Measurements from ENCODE around the gene E2F1.

DNA sequence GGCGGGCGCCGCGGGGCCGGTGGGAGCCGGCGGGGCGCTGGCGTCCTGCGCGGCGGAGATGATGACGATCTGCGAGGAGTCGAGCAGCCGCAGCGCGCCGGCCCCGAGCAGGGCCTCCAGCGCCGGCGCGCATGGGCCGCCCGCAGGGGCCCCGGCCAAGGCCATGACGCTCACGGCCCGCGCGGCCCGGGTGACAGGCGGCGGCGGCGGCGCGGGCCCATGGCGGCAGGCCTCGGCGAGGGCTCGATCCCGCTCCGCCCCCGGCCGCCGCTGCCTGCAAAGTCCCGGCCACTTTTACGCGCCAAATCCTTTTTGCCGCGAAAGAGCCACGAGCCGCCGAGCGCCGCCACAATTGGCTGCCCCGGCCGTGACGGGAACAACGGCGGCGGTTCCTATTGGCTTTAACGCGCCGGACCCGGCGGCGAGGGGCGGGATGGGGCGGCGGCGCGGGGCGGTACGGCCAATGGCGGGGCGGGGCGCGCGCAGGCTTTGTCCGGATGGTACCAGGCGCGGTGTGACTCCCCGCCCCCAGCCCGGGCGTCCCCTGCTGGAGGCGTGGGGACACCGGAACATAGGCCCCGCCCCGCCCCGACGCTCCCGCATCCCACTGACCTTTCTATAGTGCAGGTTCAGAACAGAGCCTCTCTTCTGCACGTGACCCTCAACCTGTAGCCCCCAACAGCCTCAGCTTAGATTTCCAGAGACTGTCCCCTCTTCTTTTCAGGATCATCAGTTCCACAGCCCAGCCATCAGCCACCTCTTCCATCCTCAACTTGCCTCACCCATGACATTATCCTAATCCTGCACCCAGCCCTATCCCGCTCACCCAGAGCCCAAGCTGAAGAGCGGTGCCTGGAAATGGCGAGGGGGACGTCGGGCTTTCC is at the start of gene E2F1:
- TF ChIP-seq, protein P1, sequence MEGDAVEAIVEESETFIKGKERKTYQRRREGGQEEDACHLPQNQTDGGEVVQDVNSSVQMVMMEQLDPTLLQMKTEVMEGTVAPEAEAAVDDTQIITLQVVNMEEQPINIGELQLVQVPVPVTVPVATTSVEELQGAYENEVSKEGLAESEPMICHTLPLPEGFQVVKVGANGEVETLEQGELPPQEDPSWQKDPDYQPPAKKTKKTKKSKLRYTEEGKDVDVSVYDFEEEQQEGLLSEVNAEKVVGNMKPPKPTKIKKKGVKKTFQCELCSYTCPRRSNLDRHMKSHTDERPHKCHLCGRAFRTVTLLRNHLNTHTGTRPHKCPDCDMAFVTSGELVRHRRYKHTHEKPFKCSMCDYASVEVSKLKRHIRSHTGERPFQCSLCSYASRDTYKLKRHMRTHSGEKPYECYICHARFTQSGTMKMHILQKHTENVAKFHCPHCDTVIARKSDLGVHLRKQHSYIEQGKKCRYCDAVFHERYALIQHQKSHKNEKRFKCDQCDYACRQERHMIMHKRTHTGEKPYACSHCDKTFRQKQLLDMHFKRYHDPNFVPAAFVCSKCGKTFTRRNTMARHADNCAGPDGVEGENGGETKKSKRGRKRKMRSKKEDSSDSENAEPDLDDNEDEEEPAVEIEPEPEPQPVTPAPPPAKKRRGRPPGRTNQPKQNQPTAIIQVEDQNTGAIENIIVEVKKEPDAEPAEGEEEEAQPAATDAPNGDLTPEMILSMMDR (IDR thresholded peaks at IDR 0.05; ENCODE audit: low read depth, low read length, missing input control), result peak; percentile 31
- TF ChIP-seq YY1 (IDR thresholded peaks at IDR 0.05) (peak; percentile 22), TAF1 (conservative IDR thresholded peaks at IDR 0.05) (no peak), EGR1 (IDR thresholded peaks at IDR 0.05; ENCODE audit: low read depth in 2 of 2) (no peak), GABPA (IDR thresholded peaks at IDR 0.05 in 1 of 2, conservative IDR thresholded peaks at IDR 0.05 in 1 of 2) (no peak), JUND (IDR thresholded peaks at IDR 0.05) (no peak)
- TF ChIP-seq, protein P2, sequence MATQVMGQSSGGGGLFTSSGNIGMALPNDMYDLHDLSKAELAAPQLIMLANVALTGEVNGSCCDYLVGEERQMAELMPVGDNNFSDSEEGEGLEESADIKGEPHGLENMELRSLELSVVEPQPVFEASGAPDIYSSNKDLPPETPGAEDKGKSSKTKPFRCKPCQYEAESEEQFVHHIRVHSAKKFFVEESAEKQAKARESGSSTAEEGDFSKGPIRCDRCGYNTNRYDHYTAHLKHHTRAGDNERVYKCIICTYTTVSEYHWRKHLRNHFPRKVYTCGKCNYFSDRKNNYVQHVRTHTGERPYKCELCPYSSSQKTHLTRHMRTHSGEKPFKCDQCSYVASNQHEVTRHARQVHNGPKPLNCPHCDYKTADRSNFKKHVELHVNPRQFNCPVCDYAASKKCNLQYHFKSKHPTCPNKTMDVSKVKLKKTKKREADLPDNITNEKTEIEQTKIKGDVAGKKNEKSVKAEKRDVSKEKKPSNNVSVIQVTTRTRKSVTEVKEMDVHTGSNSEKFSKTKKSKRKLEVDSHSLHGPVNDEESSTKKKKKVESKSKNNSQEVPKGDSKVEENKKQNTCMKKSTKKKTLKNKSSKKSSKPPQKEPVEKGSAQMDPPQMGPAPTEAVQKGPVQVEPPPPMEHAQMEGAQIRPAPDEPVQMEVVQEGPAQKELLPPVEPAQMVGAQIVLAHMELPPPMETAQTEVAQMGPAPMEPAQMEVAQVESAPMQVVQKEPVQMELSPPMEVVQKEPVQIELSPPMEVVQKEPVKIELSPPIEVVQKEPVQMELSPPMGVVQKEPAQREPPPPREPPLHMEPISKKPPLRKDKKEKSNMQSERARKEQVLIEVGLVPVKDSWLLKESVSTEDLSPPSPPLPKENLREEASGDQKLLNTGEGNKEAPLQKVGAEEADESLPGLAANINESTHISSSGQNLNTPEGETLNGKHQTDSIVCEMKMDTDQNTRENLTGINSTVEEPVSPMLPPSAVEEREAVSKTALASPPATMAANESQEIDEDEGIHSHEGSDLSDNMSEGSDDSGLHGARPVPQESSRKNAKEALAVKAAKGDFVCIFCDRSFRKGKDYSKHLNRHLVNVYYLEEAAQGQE (IDR thresholded peaks at IDR 0.05), result no peak
- TF ChIP-seq, protein P3, sequence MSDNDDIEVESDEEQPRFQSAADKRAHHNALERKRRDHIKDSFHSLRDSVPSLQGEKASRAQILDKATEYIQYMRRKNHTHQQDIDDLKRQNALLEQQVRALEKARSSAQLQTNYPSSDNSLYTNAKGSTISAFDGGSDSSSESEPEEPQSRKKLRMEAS (IDR thresholded peaks at IDR 0.05), result no peak
- TF ChIP-seq, protein P4, sequence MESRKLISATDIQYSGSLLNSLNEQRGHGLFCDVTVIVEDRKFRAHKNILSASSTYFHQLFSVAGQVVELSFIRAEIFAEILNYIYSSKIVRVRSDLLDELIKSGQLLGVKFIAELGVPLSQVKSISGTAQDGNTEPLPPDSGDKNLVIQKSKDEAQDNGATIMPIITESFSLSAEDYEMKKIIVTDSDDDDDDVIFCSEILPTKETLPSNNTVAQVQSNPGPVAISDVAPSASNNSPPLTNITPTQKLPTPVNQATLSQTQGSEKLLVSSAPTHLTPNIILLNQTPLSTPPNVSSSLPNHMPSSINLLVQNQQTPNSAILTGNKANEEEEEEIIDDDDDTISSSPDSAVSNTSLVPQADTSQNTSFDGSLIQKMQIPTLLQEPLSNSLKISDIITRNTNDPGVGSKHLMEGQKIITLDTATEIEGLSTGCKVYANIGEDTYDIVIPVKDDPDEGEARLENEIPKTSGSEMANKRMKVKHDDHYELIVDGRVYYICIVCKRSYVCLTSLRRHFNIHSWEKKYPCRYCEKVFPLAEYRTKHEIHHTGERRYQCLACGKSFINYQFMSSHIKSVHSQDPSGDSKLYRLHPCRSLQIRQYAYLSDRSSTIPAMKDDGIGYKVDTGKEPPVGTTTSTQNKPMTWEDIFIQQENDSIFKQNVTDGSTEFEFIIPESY (IDR thresholded peaks at IDR 0.05), result no peak
